ENCODE data around the gene ULBP2.
"Not testable (repeated sequence)": the region's sequence is repeated elsewhere in the genome, so short reads cannot be mapped to it uniquely, and the experiment has no call there.

The ULBP2 gene

GRCh38 chr6:149968909-149969308 is 27.1 kb downstream of the ULBP2 start:
- DNase-seq (ENCODE audit: low read depth), result not testable (repeated sequence)

- no peak for DNase-seq (ENCODE audit: low read depth)
These were observed 27.8 kb downstream of the ULBP2 start for GRCh38 chr6:149969635-149970034.

- DNase-seq (ENCODE audit: low read depth), result not testable (repeated sequence)
These were observed 32.6 kb downstream of the ULBP2 start for GRCh38 chr6:149974394-149974793.

- no peak for DNase-seq (ENCODE audit: low read depth)
These were observed 33.0 kb downstream of the ULBP2 start for GRCh38 chr6:149974825-149975224.

- no peak for DNase-seq (ENCODE audit: low read depth)
These were observed 33.6 kb downstream of the ULBP2 start for GRCh38 chr6:149975400-149975799.

- no peak for DNase-seq (ENCODE audit: low read depth)
These were observed 35.4 kb downstream of the ULBP2 start for GRCh38 chr6:149977221-149977620.

GRCh38 chr6:149978610-149979009 is 36.8 kb downstream of the ULBP2 start:
- no peak for DNase-seq (ENCODE audit: low read depth)

- DNase-seq (ENCODE audit: low read depth), result no peak
These were observed 37.5 kb downstream of the ULBP2 start for GRCh38 chr6:149979293-149979692.

GRCh38 chr6:149983145-149983544 is 41.3 kb downstream of the ULBP2 start:
- DNase-seq (ENCODE audit: low read depth), result no peak

- no peak for DNase-seq (ENCODE audit: low read depth)
These were observed 43.0 kb downstream of the ULBP2 start for GRCh38 chr6:149984773-149985172.

- no peak for DNase-seq (ENCODE audit: low read depth)
These were observed 43.7 kb downstream of the ULBP2 start for GRCh38 chr6:149985481-149985937.

- DNase-seq (ENCODE audit: low read depth), result no peak
These were observed 45.8 kb downstream of the ULBP2 start for GRCh38 chr6:149987602-149988107.

GRCh38 chr6:149988550-149989346 is 46.9 kb downstream of the ULBP2 start:
- no peak for DNase-seq (ENCODE audit: low read depth)

- DNase-seq (ENCODE audit: low read depth), result no peak
These were observed 48.4 kb downstream of the ULBP2 start for GRCh38 chr6:149990212-149990660.

- no peak for DNase-seq (ENCODE audit: low read depth)
These were observed 49.1 kb downstream of the ULBP2 start for GRCh38 chr6:149990661-149991471.

GRCh38 chr6:149991472-149991795 is 49.6 kb downstream of the ULBP2 start:
- not testable (repeated sequence) for DNase-seq (ENCODE audit: low read depth)

GRCh38 chr6:149991838-149992237 is 50.0 kb downstream of the ULBP2 start:
- DNase-seq (ENCODE audit: low read depth), result no peak

- DNase-seq (ENCODE audit: low read depth), result no peak
These were observed 53.5 kb downstream of the ULBP2 start for GRCh38 chr6:149995235-149995750.

GRCh38 chr6:149995971-149996370 is 54.2 kb downstream of the ULBP2 start:
- no peak for DNase-seq (ENCODE audit: low read depth)
